Measurements from ENCODE around the gene OST4. TPM values are rescaled to one million over a fixed set of nuclear protein-coding genes. Genes with fewer than 3 reads are reported as not detected.

OST4 gene
- total RNA-seq, 3 donors from 2014 or later (not counting 1 experiment from before 2014, with no cell fraction given), result 178 to 207 (median 192) TPM

GRCh38 chr2:27086724-27087593 is 15.5 kb upstream of the OST4 start, which contains the start of gene KHK:
Gene KHK, plus strand, starts transcription at chr2:27086772. Its CDS starts 488 bp downstream, at chr2:27087260.
- Histone ChIP-seq H3K4me1 (ENCODE audit: control insufficient read depth, insufficient read depth, low read length) (peaks cover 27% of the 10 kb centered on the region), H3K27ac (ENCODE audit: low read length) (peak within 1 kb of the TSS; percentile 82), H3K36me3 (ENCODE audit: control insufficient read depth, insufficient read depth, low read length) (no peaks in the 10 kb centered on the region), H3K4me3 (ENCODE audit: low read length) (peak within 1 kb of the TSS; percentile 65), H3K9me3 (ENCODE audit: control insufficient read depth, insufficient read depth, low read length) (no peaks in the 10 kb centered on the region), H3K27me3 (ENCODE audit: control insufficient read depth, insufficient read depth, low read length) (no peaks in the 10 kb centered on the region)
- Mint-ChIP-seq H3K4me3 (peak within 1 kb of the TSS; percentile 89), H3K27me3 (ENCODE audit: low read depth in 2 of 2) (no peaks in the 10 kb centered on the region), H3K9me3 (no peaks in the 10 kb centered on the region), H3K27ac (peak within 1 kb of the TSS; percentile 79 to 87), H3K4me1 (peaks cover 16 to 24% of the 10 kb centered on the region in 2 donors), H3K36me3 (no peaks in the 10 kb centered on the region)
- intact Hi-C loops (cut with micrococcal nuclease), result loop anchor here (1.0 to 10.0 kb wide), 4 partner anchors 16 to 125 kb away; partner anchors contain the start of genes AGBL5, ATRAID, OST4 and PREB
- TF ChIP-seq CTCF (IDR thresholded peaks at IDR 0.05), result peak; percentile 50
- no peak for DNase-seq
- ATAC-seq, result no peak
- WGBS (ENCODE audit: insufficient coverage), result 17% methylated on average over 54 of the region's 54 CpGs

GRCh38 chr2:27086090-27086723 is 14.8 kb upstream of the OST4 start:
- peak; percentile 86 for TF ChIP-seq CTCF (IDR thresholded peaks at IDR 0.05)
- H3K4me3 ChIP-seq (ENCODE audit: low read length), result peak overlapping the region; percentile 65
- WGBS (ENCODE audit: insufficient coverage), result under 1% methylated on average over 81 of the region's 81 CpGs

GRCh38 chr2:27085673-27086089 is 14.2 kb upstream of the OST4 start:
- DNase-seq (no peak), ATAC-seq (peak in 1 of 3 donors; percentile 0)
- peaks cover 40% of the 10 kb centered on the region for H3K4me1 ChIP-seq (ENCODE audit: control insufficient read depth, insufficient read depth, low read length)

More at GRCh38 chr2:27086090-27086723, 14.8 kb upstream of the OST4 start:
- Histone ChIP-seq H3K27me3 (ENCODE audit: control insufficient read depth, insufficient read depth, low read length) (no peaks in the 10 kb centered on the region), H3K27ac (ENCODE audit: low read length) (peak overlapping the region; percentile 82), H3K4me1 (ENCODE audit: control insufficient read depth, insufficient read depth, low read length) (peaks cover 34% of the 10 kb centered on the region), H3K36me3 (ENCODE audit: control insufficient read depth, insufficient read depth, low read length) (no peaks in the 10 kb centered on the region), H3K9me3 (ENCODE audit: control insufficient read depth, insufficient read depth, low read length) (no peaks in the 10 kb centered on the region)
- ATAC-seq (peak; percentile 93 to 98 (median 96)), DNase-seq (peak; percentile 99)
- Mint-ChIP-seq H3K9me3 (no peaks in the 10 kb centered on the region), H3K4me3 (peak overlapping the region; percentile 89), H3K27ac (peak overlapping the region; percentile 60 to 87), H3K4me1 (peaks cover 23 to 29% of the 10 kb centered on the region in 2 donors), H3K27me3 (ENCODE audit: low read depth in 2 of 2) (no peaks in the 10 kb centered on the region), H3K36me3 (no peaks in the 10 kb centered on the region)
- intact Hi-C loops (cut with micrococcal nuclease), result loop anchor here (1.0 to 10.0 kb wide), 4 partner anchors 15 to 126 kb away; partner anchors contain the start of genes AGBL5, ATRAID, OST4 and PREB

More at GRCh38 chr2:27085673-27086089, 14.2 kb upstream of the OST4 start:
- peaks cover 28 to 34% of the 10 kb centered on the region in 2 donors for H3K4me1 Mint-ChIP-seq
- TF ChIP-seq CTCF (IDR thresholded peaks at IDR 0.05), result no peak
- intact Hi-C loops (cut with micrococcal nuclease), result loop anchor here (1.0 to 10.0 kb wide), 4 partner anchors 14 to 127 kb away; partner anchors contain the start of genes AGBL5, ATRAID, OST4 and PREB
- Histone ChIP-seq H3K27ac (ENCODE audit: low read length) (peak overlapping the region; percentile 82), H3K9me3 (ENCODE audit: control insufficient read depth, insufficient read depth, low read length) (no peaks in the 10 kb centered on the region), H3K27me3 (ENCODE audit: control insufficient read depth, insufficient read depth, low read length) (no peaks in the 10 kb centered on the region), H3K36me3 (ENCODE audit: control insufficient read depth, insufficient read depth, low read length) (no peaks in the 10 kb centered on the region), H3K4me3 (ENCODE audit: low read length) (peak overlapping the region; percentile 65)
- H3K4me3 Mint-ChIP-seq, result peak overlapping the region; percentile 80
- H3K27ac Mint-ChIP-seq, result peak overlapping the region; percentile 79 to 87
- no peaks in the 10 kb centered on the region for H3K36me3 Mint-ChIP-seq
- WGBS (ENCODE audit: insufficient coverage), result 3% methylated on average over 38 of the region's 38 CpGs
- no peaks in the 10 kb centered on the region for H3K27me3 Mint-ChIP-seq (ENCODE audit: low read depth in 2 of 2)
- H3K9me3 Mint-ChIP-seq, result no peaks in the 10 kb centered on the region
